ENCODE measurements around the gene HOXC11.

DNA sequence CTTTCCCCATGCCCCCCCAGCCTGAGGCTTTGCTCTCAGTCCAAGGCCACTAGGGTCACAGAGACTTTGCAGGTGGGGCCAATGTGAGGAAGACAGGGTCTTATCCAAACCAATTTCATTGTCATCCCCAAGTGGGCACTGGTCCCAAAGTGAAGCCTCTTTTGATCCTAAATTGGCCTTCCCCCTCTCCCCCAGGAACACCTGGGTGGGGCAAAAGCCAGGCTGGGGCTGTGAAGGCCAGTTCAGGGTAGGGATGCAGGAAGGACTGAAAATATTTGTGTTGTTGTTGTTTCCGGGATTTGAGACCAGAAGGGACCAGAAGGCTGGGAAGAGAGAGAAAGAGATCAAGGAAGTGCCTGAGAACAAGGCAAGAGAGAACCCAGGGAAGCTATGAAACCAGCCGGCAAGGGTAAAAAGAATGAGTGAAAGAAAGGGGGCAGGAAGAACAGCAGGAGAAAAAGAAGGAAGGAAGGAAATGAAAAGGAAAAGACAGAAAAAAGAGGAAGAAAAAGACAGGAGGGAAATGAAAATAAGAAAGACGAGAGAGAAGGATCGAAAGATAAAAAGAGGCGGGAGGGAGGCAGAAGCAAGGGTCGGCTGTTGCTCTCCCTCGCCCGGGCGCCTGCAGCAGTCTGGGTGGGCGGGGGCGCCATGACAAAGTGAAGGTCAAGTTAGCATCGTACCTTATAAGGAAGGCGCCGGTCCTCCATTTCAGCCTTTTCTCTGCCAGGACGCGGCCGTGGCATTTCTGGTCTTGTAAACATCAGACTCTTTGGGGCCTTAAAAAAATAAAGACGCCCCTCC lies 7.4 kb upstream of the HOXC11 start:
- no peak for TF ChIP-seq TAF1 (IDR thresholded peaks at IDR 0.05; ENCODE audit: low read depth, low read length)
- no peak for TF ChIP-seq POLR2A (IDR thresholded peaks at IDR 0.05; ENCODE audit: low read depth, low read length)
